ENCODE results near the gene C1orf35.

Gene C1orf35

GRCh38 chr1:228094432-228095016, 8.6 kb downstream of the C1orf35 start:
- DNase-seq (ENCODE audit: low spot score) = no peak

- DNase-seq (ENCODE audit: low spot score) = no peak
Observed at GRCh38 chr1:228093050-228093906, 9.8 kb downstream of the C1orf35 start.

GRCh38 chr1:228092342-228093049, 10.6 kb downstream of the C1orf35 start:
- DNase-seq (ENCODE audit: low spot score) = no peak

GRCh38 chr1:228091084-228091483, 12.0 kb downstream of the C1orf35 start:
- DNase-seq (ENCODE audit: low spot score) = no peak

- peak; percentile 34 for DNase-seq (ENCODE audit: low spot score)
Observed at GRCh38 chr1:228090613-228091081, 12.5 kb downstream of the C1orf35 start.

- no peak for DNase-seq (ENCODE audit: low spot score)
Observed at GRCh38 chr1:228089519-228090380, 13.4 kb downstream of the C1orf35 start.

- DNase-seq (ENCODE audit: low spot score) = no peak
Observed at GRCh38 chr1:228088586-228089498, 14.3 kb downstream of the C1orf35 start.

GRCh38 chr1:228087771-228088251, 15.3 kb downstream of the C1orf35 start:
- DNase-seq (ENCODE audit: low spot score) = peak; percentile 68

GRCh38 chr1:228085287-228085951, 17.7 kb downstream of the C1orf35 start:
- peak; percentile 67 for DNase-seq (ENCODE audit: low spot score)

- DNase-seq (ENCODE audit: low spot score) = no peak
Observed at GRCh38 chr1:228084797-228085196, 18.3 kb downstream of the C1orf35 start.

GRCh38 chr1:228084325-228084724, 18.8 kb downstream of the C1orf35 start:
- peak; percentile 59 for DNase-seq (ENCODE audit: low spot score)

GRCh38 chr1:228083871-228084278, 19.2 kb downstream of the C1orf35 start:
- no peak for DNase-seq (ENCODE audit: low spot score)

- peak; percentile 59 for DNase-seq (ENCODE audit: low spot score)
Observed at GRCh38 chr1:228082918-228083870, 19.9 kb downstream of the C1orf35 start.

- peak; percentile 100 for DNase-seq (ENCODE audit: low spot score)
Observed at GRCh38 chr1:228082214-228082917, 20.8 kb downstream of the C1orf35 start, which contains the start of gene ARF1. ARF1 (plus strand) TSS chr1:228082708; CDS start chr1:228097115, 14,407 bp downstream.

- no peak for DNase-seq (ENCODE audit: low spot score)
Observed at GRCh38 chr1:228081578-228082213, 21.4 kb downstream of the C1orf35 start.

- no peak for DNase-seq (ENCODE audit: low spot score)
Observed at GRCh38 chr1:228081144-228081543, 22.0 kb downstream of the C1orf35 start.

GRCh38 chr1:228079601-228080263, 23.4 kb downstream of the C1orf35 start:
- DNase-seq (ENCODE audit: low spot score) = no peak
